Epithelial cell of proximal tubule (primary cell): Measurements from ENCODE around the gene XPO1. TPM values are rescaled to one million over a fixed set of nuclear protein-coding genes. Genes with fewer than 3 reads are reported as not detected.

Source experiments
- DNase-seq: peaks from one replicate; pipeline ENCODE4 v3.0.0-alpha.2; 2011; ENCODE audit warnings: low read depth
- H3K4me3 ChIP-seq: 2 replicates; pipeline ENCODE4 v1.5.1; 2011; ENCODE audit warnings: low read depth, mild to moderate bottlenecking, low read length
- CTCF ChIP-seq: conservative IDR thresholded peaks from 2 replicates; pipeline ENCODE4 v1.5.1; 2012; ENCODE audit warnings: low read depth, mild to moderate bottlenecking, low read length
- total RNA-seq: library from RNA; depleted of rRNA; stranded (reverse); fragments of >200 nt; gene quantifications from 2 replicates; pipeline ENCODE4 v1.2.3, GENCODE V29; 2015

The XPO1 gene
- total RNA-seq, 1 donor from 2014 or later = 104 TPM

GRCh38 chr2:61432990-61433389, 105.2 kb downstream of the XPO1 start:
- H3K4me3 ChIP-seq = no peak overlapping the region
- DNase-seq = no peak
- TF ChIP-seq CTCF = no peak

GRCh38 chr2:61431345-61431744, 106.8 kb downstream of the XPO1 start:
- TF ChIP-seq CTCF = no peak
- no peak overlapping the region for H3K4me3 ChIP-seq
- DNase-seq = no peak

Other genes with a start within 250 kb of the XPO1 start
- gene USP34, start 67.3 kb downstream of the XPO1 start, total RNA-seq = 42.0 and 54.1 TPM in 2 replicates